HepG2 (cell line): ENCODE results near the gene CAMK2D. TPM values are rescaled to one million over a fixed set of nuclear protein-coding genes. Genes with fewer than 3 reads are reported as not detected.
A peak's percentile ranks its signal among the peaks of the same experiment; 100 is the strongest.

Source experiments
- CREM ChIP-seq, 2 experiments: sonication (generic) in 1 of 2; formaldehyde crosslinking in 1 of 2; IDR thresholded peaks; 2 replicates each; pipeline versions ENCODE4 v1.4.0 to v1.6.1; 2016 to 2020; ENCODE audit warnings: antibody characterized with exemption in 1 of 2, mild to moderate bottlenecking in 1 of 2, missing genetic modification reagents in 1 of 2
- DMAP1 ChIP-seq: IDR thresholded peaks from 2 replicates; pipeline ENCODE4 v1.6.1; 2016
- ERF ChIP-seq: IDR thresholded peaks from 2 replicates; pipeline ENCODE4 v1.6.1; 2018; ENCODE audit warnings: missing biosample characterization, missing genetic modification reagents
- FOXK1 ChIP-seq: sonication (generic); formaldehyde crosslinking; IDR thresholded peaks from 2 replicates; pipeline ENCODE4 v1.4.0; 2020; ENCODE audit warnings: low read depth, missing genetic modification reagents, borderline replicate concordance
- HDAC6 ChIP-seq: fragments of 200-600 bp; sonication (generic); IDR thresholded peaks from 2 replicates; pipeline ENCODE4 v1.7.0; 2017; ENCODE audit warnings: mild to moderate bottlenecking, antibody characterized with exemption, low read length, low read depth
- HNRNPH1 ChIP-seq: fragments of 200-400 bp; formaldehyde crosslinking; optimal IDR thresholded peaks from 2 replicates; pipeline ENCODE3; 2017; ENCODE audit warnings: mild to moderate bottlenecking, low read depth, low read length
- IRF2 ChIP-seq: IDR thresholded peaks from 2 replicates; pipeline ENCODE4 v1.6.1; 2018; ENCODE audit warnings: missing genetic modification reagents, missing compliant biosample characterization
- ISX ChIP-seq: sonication (generic); formaldehyde crosslinking; conservative IDR thresholded peaks from 2 replicates; pipeline ENCODE4 v1.5.0; 2020; ENCODE audit warnings: missing genetic modification reagents
- KDM3A ChIP-seq: IDR thresholded peaks from 2 replicates; pipeline ENCODE4 v1.6.1; 2018; ENCODE audit warnings: low read depth, missing compliant biosample characterization
- PITX1 ChIP-seq: sonication (generic); formaldehyde crosslinking; IDR thresholded peaks from 2 replicates; pipeline ENCODE4 v1.5.1; 2020; ENCODE audit warnings: mild to moderate bottlenecking, missing genetic modification reagents
- POGZ ChIP-seq: sonication (generic); formaldehyde crosslinking; IDR thresholded peaks from 2 replicates; pipeline ENCODE4 v1.4.0; 2020; ENCODE audit warnings: mild to moderate bottlenecking, missing genetic modification reagents
- TCF7 ChIP-seq: sonication (generic); IDR thresholded peaks from 2 replicates; pipeline ENCODE4 v1.6.1; 2016; ENCODE audit warnings: antibody characterized with exemption, low read depth
- ZFYVE20 ChIP-seq: sonication (generic); formaldehyde crosslinking; IDR thresholded peaks from 2 replicates; pipeline ENCODE4 v1.8.0; 2023; ENCODE audit warnings: low read depth, mild to moderate bottlenecking, moderate library complexity, missing genetic modification reagents, borderline replicate concordance
- ZNF335 ChIP-seq: sonication (generic); formaldehyde crosslinking; IDR thresholded peaks from 2 replicates; pipeline ENCODE4 v1.4.0; 2020; ENCODE audit warnings: missing genetic modification reagents
- ZNF343 ChIP-seq: sonication (generic); formaldehyde crosslinking; IDR thresholded peaks from 2 replicates; pipeline ENCODE4 v1.4.0; 2020; ENCODE audit warnings: mild to moderate bottlenecking, missing genetic modification reagents
- ZNF549 ChIP-seq: sonication (generic); formaldehyde crosslinking; IDR thresholded peaks from 2 replicates; pipeline ENCODE4 v1.5.0; 2020; ENCODE audit warnings: missing genetic modification reagents
- ZNF552 ChIP-seq: sonication (generic); formaldehyde crosslinking; IDR thresholded peaks from 2 replicates; pipeline ENCODE4 v1.9.0; 2022; ENCODE audit warnings: missing genetic modification reagents, mild to moderate bottlenecking, borderline replicate concordance
- ZNF761 ChIP-seq: sonication (generic); formaldehyde crosslinking; conservative IDR thresholded peaks from 2 replicates; pipeline ENCODE4 v1.4.0; 2020; ENCODE audit warnings: mild to moderate bottlenecking, missing genetic modification reagents
- ZSCAN25 ChIP-seq: sonication (generic); formaldehyde crosslinking; IDR thresholded peaks from 2 replicates; pipeline ENCODE4 v1.8.0; 2022; ENCODE audit warnings: mild to moderate bottlenecking, missing genetic modification reagents
- polyA plus RNA-seq, 8 experiments: library from polyadenylated mRNA; depleted of rRNA in 3 of 8; stranded (reverse) in 7 of 8; unstranded in 1 of 8; fragments of >200 nt; fragmentation: Illumina TruSeq in 4 of 8; extraction: Trizol in 4 of 8; gene quantifications; 2 replicates each; pipeline versions ENCODE4 v1.2.1 to v1.2.3, GENCODE V29; 2011 to 2016; ENCODE audit warnings: low read depth in 4 of 8, missing spikeins in 1 of 8, mixed read lengths in 1 of 8; ENCODE audit not compliant: insufficient read depth in 1 of 8
- total RNA-seq, 5 experiments: library from RNA; depleted of rRNA; stranded (reverse); fragments of >200 nt; fragmentation: Illumina TruSeq; extraction: Trizol; gene quantifications; 2 replicates each; pipeline ENCODE4 v1.2.3, GENCODE V29; 2016; ENCODE audit warnings: low read depth in 1 of 5
- TF ChIP-seq, protein P1 (sequence below): IDR thresholded peaks from 2 replicates; pipeline ENCODE4 v1.4.0; 2020; ENCODE audit warnings: mild to moderate bottlenecking, missing genetic modification reagents
- TF ChIP-seq, protein P2 (sequence below): sonication (generic); formaldehyde crosslinking; IDR thresholded peaks from 2 replicates; pipeline ENCODE4 v1.4.0; 2020; ENCODE audit warnings: missing genetic modification reagents, borderline replicate concordance
- TF ChIP-seq, protein P3 (sequence below): sonication (generic); formaldehyde crosslinking; IDR thresholded peaks from 2 replicates; pipeline ENCODE4 v1.4.0; 2020; ENCODE audit warnings: mild to moderate bottlenecking, missing genetic modification reagents
- TF ChIP-seq, protein P4 (sequence below): sonication (generic); formaldehyde crosslinking; IDR thresholded peaks from 2 replicates; pipeline ENCODE4 v1.5.0; 2020; ENCODE audit warnings: missing genetic modification reagents

CAMK2D gene
- total and polyA plus RNA-seq, 2 of the 13 experiments (the other 11 are each of a cell fraction or from before 2014, with no cell fraction given): 18.0 to 65.4 TPM

DNA sequence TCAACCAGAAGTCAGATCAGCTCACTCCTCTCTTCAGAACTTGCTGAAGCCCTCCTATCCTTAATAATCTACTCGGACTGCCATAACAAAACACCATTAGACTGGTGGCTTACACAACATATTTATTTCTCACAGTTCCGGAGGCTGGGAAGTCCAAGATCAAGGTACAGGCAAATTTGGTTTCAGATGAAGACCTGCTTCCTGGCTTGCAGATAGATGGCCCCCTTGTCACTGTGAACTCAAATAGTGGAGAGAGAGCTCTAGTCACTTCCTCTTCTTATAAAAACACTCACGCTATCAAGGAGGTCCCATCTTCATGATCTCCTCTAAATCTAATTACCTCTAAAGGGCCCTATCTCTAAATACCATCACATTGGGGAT lies 125.1 kb downstream of the CAMK2D start (continued):
- TF ChIP-seq, protein P1, sequence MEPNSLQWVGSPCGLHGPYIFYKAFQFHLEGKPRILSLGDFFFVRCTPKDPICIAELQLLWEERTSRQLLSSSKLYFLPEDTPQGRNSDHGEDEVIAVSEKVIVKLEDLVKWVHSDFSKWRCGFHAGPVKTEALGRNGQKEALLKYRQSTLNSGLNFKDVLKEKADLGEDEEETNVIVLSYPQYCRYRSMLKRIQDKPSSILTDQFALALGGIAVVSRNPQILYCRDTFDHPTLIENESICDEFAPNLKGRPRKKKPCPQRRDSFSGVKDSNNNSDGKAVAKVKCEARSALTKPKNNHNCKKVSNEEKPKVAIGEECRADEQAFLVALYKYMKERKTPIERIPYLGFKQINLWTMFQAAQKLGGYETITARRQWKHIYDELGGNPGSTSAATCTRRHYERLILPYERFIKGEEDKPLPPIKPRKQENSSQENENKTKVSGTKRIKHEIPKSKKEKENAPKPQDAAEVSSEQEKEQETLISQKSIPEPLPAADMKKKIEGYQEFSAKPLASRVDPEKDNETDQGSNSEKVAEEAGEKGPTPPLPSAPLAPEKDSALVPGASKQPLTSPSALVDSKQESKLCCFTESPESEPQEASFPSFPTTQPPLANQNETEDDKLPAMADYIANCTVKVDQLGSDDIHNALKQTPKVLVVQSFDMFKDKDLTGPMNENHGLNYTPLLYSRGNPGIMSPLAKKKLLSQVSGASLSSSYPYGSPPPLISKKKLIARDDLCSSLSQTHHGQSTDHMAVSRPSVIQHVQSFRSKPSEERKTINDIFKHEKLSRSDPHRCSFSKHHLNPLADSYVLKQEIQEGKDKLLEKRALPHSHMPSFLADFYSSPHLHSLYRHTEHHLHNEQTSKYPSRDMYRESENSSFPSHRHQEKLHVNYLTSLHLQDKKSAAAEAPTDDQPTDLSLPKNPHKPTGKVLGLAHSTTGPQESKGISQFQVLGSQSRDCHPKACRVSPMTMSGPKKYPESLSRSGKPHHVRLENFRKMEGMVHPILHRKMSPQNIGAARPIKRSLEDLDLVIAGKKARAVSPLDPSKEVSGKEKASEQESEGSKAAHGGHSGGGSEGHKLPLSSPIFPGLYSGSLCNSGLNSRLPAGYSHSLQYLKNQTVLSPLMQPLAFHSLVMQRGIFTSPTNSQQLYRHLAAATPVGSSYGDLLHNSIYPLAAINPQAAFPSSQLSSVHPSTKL (CRISPR knock-in tag): peak; percentile 86
- TF ChIP-seq, protein P2, sequence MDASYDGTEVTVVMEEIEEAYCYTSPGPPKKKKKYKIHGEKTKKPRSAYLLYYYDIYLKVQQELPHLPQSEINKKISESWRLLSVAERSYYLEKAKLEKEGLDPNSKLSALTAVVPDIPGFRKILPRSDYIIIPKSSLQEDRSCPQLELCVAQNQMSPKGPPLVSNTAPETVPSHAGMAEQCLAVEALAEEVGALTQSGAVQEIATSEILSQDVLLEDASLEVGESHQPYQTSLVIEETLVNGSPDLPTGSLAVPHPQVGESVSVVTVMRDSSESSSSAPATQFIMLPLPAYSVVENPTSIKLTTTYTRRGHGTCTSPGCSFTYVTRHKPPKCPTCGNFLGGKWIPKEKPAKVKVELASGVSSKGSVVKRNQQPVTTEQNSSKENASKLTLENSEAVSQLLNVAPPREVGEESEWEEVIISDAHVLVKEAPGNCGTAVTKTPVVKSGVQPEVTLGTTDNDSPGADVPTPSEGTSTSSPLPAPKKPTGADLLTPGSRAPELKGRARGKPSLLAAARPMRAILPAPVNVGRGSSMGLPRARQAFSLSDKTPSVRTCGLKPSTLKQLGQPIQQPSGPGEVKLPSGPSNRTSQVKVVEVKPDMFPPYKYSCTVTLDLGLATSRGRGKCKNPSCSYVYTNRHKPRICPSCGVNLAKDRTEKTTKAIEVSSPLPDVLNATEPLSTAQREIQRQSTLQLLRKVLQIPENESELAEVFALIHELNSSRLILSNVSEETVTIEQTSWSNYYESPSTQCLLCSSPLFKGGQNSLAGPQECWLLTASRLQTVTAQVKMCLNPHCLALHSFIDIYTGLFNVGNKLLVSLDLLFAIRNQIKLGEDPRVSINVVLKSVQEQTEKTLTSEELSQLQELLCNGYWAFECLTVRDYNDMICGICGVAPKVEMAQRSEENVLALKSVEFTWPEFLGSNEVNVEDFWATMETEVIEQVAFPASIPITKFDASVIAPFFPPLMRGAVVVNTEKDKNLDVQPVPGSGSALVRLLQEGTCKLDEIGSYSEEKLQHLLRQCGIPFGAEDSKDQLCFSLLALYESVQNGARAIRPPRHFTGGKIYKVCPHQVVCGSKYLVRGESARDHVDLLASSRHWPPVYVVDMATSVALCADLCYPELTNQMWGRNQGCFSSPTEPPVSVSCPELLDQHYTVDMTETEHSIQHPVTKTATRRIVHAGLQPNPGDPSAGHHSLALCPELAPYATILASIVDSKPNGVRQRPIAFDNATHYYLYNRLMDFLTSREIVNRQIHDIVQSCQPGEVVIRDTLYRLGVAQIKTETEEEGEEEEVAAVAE (CRISPR knock-in tag): peak; percentile 43; the same call in 1 of the 2 replicates
- TF ChIP-seq ZNF335 (CRISPR knock-in tag): no peak
- TF ChIP-seq, protein P3, sequence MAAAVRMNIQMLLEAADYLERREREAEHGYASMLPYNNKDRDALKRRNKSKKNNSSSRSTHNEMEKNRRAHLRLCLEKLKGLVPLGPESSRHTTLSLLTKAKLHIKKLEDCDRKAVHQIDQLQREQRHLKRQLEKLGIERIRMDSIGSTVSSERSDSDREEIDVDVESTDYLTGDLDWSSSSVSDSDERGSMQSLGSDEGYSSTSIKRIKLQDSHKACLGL (CRISPR knock-in tag): no peak
- TF ChIP-seq HDAC6: no peak
- no peak for TF ChIP-seq DMAP1
- 0 out of 2 replicates have a peak, but pooled peaks have one; percentile 22 for TF ChIP-seq ZNF761
- TF ChIP-seq, protein P4, sequence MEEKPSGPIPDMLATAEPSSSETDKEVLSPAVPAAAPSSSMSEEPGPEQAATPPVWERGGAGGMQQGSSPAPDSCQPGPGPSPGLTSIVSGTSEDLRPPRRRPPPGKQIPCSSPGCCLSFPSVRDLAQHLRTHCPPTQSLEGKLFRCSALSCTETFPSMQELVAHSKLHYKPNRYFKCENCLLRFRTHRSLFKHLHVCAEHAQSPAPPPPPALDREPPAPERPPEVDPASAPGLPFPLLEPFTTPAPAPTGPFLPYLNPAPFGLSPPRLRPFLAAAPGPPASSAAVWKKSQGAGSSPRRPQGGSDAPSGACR (CRISPR knock-in tag): peak; percentile 50; the same call in 1 of the 2 replicates
- no peak for TF ChIP-seq ZNF552 (CRISPR knock-in tag)
- 0 out of 2 replicates have a peak, but pooled peaks have one; percentile 48 for TF ChIP-seq ZNF343 (CRISPR knock-in tag)
- TF ChIP-seq ZNF549: no peak
- 0 out of 2 replicates have a peak, but pooled peaks have one; percentile 29 for TF ChIP-seq CREM (IDR thresholded peaks at IDR 0.05)
- TF ChIP-seq CREM (CRISPR knock-in tag; IDR thresholded peaks at IDR 0.05): no peak
- no peak for TF ChIP-seq ZFYVE20 (CRISPR knock-in tag)
- TF ChIP-seq PITX1 (CRISPR knock-in tag): peak; percentile 34; the same call in 1 of the 2 replicates
- TF ChIP-seq ZSCAN25 (CRISPR knock-in tag): no peak
- peak; percentile 87 for TF ChIP-seq POGZ (CRISPR knock-in tag)
- no peak for TF ChIP-seq IRF2 (CRISPR knock-in tag)
- peak; percentile 64; the same call in 1 of the 2 replicates for TF ChIP-seq KDM3A (CRISPR knock-in tag)
- TF ChIP-seq ERF (CRISPR knock-in tag): 0 out of 2 replicates have a peak, but pooled peaks have one; percentile 46
- TF ChIP-seq HNRNPH1: no peak
- 0 out of 2 replicates have a peak, but pooled peaks have one; percentile 24 for TF ChIP-seq TCF7
- no peak for TF ChIP-seq ISX (CRISPR knock-in tag)
- TF ChIP-seq FOXK1: 0 out of 2 replicates have a peak, but pooled peaks have one; percentile 33
